ENCODE data around the gene PRKCD. TPM values are rescaled to one million over a fixed set of nuclear protein-coding genes. Genes with fewer than 3 reads are reported as not detected.

Gene PRKCD
- total and polyA plus RNA-seq, 2 donors (not counting 1 experiment from before 2014, with no cell fraction given): 46.7 to 68.8 TPM

- Histone ChIP-seq H3K79me2 (ENCODE audit: control insufficient read depth, insufficient read depth, low read length) (no peaks in the 10 kb centered on the region), H3K27me3 (replicated peaks in 1 of 4; ENCODE audit: control extremely low read depth in 1 of 4, control insufficient read depth in 3 of 4, insufficient read depth in 4 of 4, low read length in 3 of 4) (no peaks in the 10 kb centered on the region), H4K20me1 (ENCODE audit: control insufficient read depth, insufficient read depth, low read length, poor library complexity, severe bottlenecking) (peaks cover 8% of the 10 kb centered on the region), H3K27ac (ENCODE audit: low read length in 2 of 2) (no peak overlapping the region), H3K9me3 (ENCODE audit: control extremely low read depth in 1 of 3, control insufficient read depth in 2 of 3, insufficient read depth in 1 of 3, low read length in 2 of 3) (no peaks in the 10 kb centered on the region), H3K36me3 (replicated peaks in 1 of 2; ENCODE audit: control extremely low read depth in 1 of 2, control insufficient read depth in 1 of 2, extremely low read depth in 1 of 2, insufficient read depth in 2 of 2, low read length in 1 of 2) (peaks cover 0 to 77% of the 10 kb centered on the region in 2 experiments), H3K9ac (ENCODE audit: low read length) (no peak overlapping the region), H2AFZ (ENCODE audit: insufficient read depth, low read depth, low read length, poor library complexity, severe bottlenecking) (no peak overlapping the region), H3K4me3 (ENCODE audit: control extremely low read depth in 1 of 5, extremely low read depth in 1 of 5, insufficient read depth in 1 of 5, low read depth in 2 of 5, low read length in 4 of 5) (no peak overlapping the region), H3K4me1 (ENCODE audit: control insufficient read depth in 2 of 2, insufficient read depth in 2 of 2, low read length in 2 of 2) (no peaks in the 10 kb centered on the region), H3K4me2 (replicated peaks; ENCODE audit: low read depth, low read length, poor library complexity, severe bottlenecking) (no peak overlapping the region)
- Mint-ChIP-seq H3K9me3 (ENCODE audit: insufficient read depth) (no peaks in the 10 kb centered on the region), H3K4me3 (no peak overlapping the region), H3K27ac (no peak overlapping the region), H3K4me1 (no peaks in the 10 kb centered on the region), H3K27me3 (no peaks in the 10 kb centered on the region)
- WGBS (ENCODE audit: insufficient coverage): 96% methylated on average over 8 of the region's 10 CpGs
- intact Hi-C loops (cut with micrococcal nuclease): no loop called here
- ChIA-PET POLR2A (no interaction called here), CTCF (no interaction called here)
- TF ChIP-seq EZH2 (IDR thresholded peaks at IDR 0.05; ENCODE audit: borderline replicate concordance, insufficient read depth, low read depth, low read length, poor library complexity, severe bottlenecking): no peak
- no peak for TF ChIP-seq CTCF (IDR thresholded peaks at IDR 0.05)
- ATAC-seq (ENCODE audit: low read depth) (no peak), DNase-seq (no peak)
Observed at GRCh38 chr3:53234841-53235232, 73.8 kb downstream of the PRKCD start.

GRCh38 chr3:53235545-53235944 is 74.5 kb downstream of the PRKCD start:
- Histone ChIP-seq H3K9me3 (ENCODE audit: control extremely low read depth in 1 of 3, control insufficient read depth in 2 of 3, insufficient read depth in 1 of 3, low read length in 2 of 3) (no peaks in the 10 kb centered on the region), H2AFZ (ENCODE audit: insufficient read depth, low read depth, low read length, poor library complexity, severe bottlenecking) (no peak overlapping the region), H3K27me3 (replicated peaks in 1 of 4; ENCODE audit: control extremely low read depth in 1 of 4, control insufficient read depth in 3 of 4, insufficient read depth in 4 of 4, low read length in 3 of 4) (no peaks in the 10 kb centered on the region), H3K27ac (ENCODE audit: low read length in 2 of 2) (no peak overlapping the region), H3K79me2 (ENCODE audit: control insufficient read depth, insufficient read depth, low read length) (peaks cover under 1% of the 10 kb centered on the region), H3K36me3 (replicated peaks in 1 of 2; ENCODE audit: control extremely low read depth in 1 of 2, control insufficient read depth in 1 of 2, extremely low read depth in 1 of 2, insufficient read depth in 2 of 2, low read length in 1 of 2) (peaks cover 0 to 77% of the 10 kb centered on the region in 2 experiments), H3K4me2 (replicated peaks; ENCODE audit: low read depth, low read length, poor library complexity, severe bottlenecking) (no peak overlapping the region), H3K4me1 (ENCODE audit: control insufficient read depth in 2 of 2, insufficient read depth in 2 of 2, low read length in 2 of 2) (no peaks in the 10 kb centered on the region), H4K20me1 (ENCODE audit: control insufficient read depth, insufficient read depth, low read length, poor library complexity, severe bottlenecking) (peaks cover 8% of the 10 kb centered on the region), H3K9ac (ENCODE audit: low read length) (no peak overlapping the region), H3K4me3 (ENCODE audit: control extremely low read depth in 1 of 5, extremely low read depth in 1 of 5, insufficient read depth in 1 of 5, low read depth in 2 of 5, low read length in 4 of 5) (no peak overlapping the region)
- CTCF ChIA-PET: no interaction called here
- H3K27ac Mint-ChIP-seq: no peak overlapping the region
- no peak for DNase-seq
- POLR2A ChIA-PET: interaction anchor here (0.6 kb wide), 1 partner anchor 32 kb away, joined by 5 read pairs; no protein-coding TSS in a partner anchor
- H3K27me3 Mint-ChIP-seq: no peaks in the 10 kb centered on the region
- intact Hi-C loops (cut with micrococcal nuclease): no loop called here
- H3K9me3 Mint-ChIP-seq (ENCODE audit: insufficient read depth): no peaks in the 10 kb centered on the region
- no peaks in the 10 kb centered on the region for H3K4me1 Mint-ChIP-seq
- TF ChIP-seq CTCF (IDR thresholded peaks at IDR 0.05) (no peak), EZH2 (IDR thresholded peaks at IDR 0.05; ENCODE audit: borderline replicate concordance, insufficient read depth, low read depth, low read length, poor library complexity, severe bottlenecking) (no peak)
- no peak for ATAC-seq (ENCODE audit: low read depth)
- no peak overlapping the region for H3K4me3 Mint-ChIP-seq
- 88% methylated on average over 5 of the region's 6 CpGs for WGBS (ENCODE audit: insufficient coverage)
